ENCODE results near the gene MAST1. TPM values are rescaled to one million over a fixed set of nuclear protein-coding genes. Genes with fewer than 3 reads are reported as not detected.

The MAST1 gene
- total RNA-seq, 1 donor from 2014 or later, result 0.88 TPM

- no peaks in the 10 kb centered on the region for H3K36me3 ChIP-seq (ENCODE audit: control insufficient read depth, insufficient read depth, low read length)
- H3K4me3 ChIP-seq (ENCODE audit: low read depth, low read length), result peak overlapping the region; percentile 35
- TF ChIP-seq CTCF (IDR thresholded peaks at IDR 0.05; ENCODE audit: insufficient read depth, low read length, poor library complexity, severe bottlenecking), result no peak
- H3K27me3 ChIP-seq (ENCODE audit: control insufficient read depth, insufficient read depth, low read length), result peaks cover 75% of the 10 kb centered on the region
- no peak for DNase-seq (ENCODE audit: low read depth)
Measured at GRCh38 chr19:12838886-12839756, 806 bp downstream of the MAST1 start.

- H3K4me3 ChIP-seq (ENCODE audit: low read depth, low read length), result peak overlapping the region; percentile 18
- H3K36me3 ChIP-seq (ENCODE audit: control insufficient read depth, insufficient read depth, low read length), result no peaks in the 10 kb centered on the region
- no peak for TF ChIP-seq CTCF (IDR thresholded peaks at IDR 0.05; ENCODE audit: insufficient read depth, low read length, poor library complexity, severe bottlenecking)
- no peak for DNase-seq (ENCODE audit: low read depth)
- peaks cover 63% of the 10 kb centered on the region for H3K27me3 ChIP-seq (ENCODE audit: control insufficient read depth, insufficient read depth, low read length)
Measured at GRCh38 chr19:12840091-12841079, 2.1 kb downstream of the MAST1 start.

- H3K36me3 ChIP-seq (ENCODE audit: control insufficient read depth, insufficient read depth, low read length), result no peaks in the 10 kb centered on the region
- H3K27me3 ChIP-seq (ENCODE audit: control insufficient read depth, insufficient read depth, low read length), result peaks cover 56% of the 10 kb centered on the region
- no peak for TF ChIP-seq CTCF (IDR thresholded peaks at IDR 0.05; ENCODE audit: insufficient read depth, low read length, poor library complexity, severe bottlenecking)
- DNase-seq (ENCODE audit: low read depth), result no peak
- H3K4me3 ChIP-seq (ENCODE audit: low read depth, low read length), result peak overlapping the region; percentile 18
Measured at GRCh38 chr19:12841094-12841493, 2.8 kb downstream of the MAST1 start.

GRCh38 chr19:12842511-12842910 is 4.2 kb downstream of the MAST1 start:
- Histone ChIP-seq H3K27me3 (ENCODE audit: control insufficient read depth, insufficient read depth, low read length) (peaks cover 51% of the 10 kb centered on the region), H3K4me3 (ENCODE audit: low read depth, low read length) (no peak overlapping the region), H3K36me3 (ENCODE audit: control insufficient read depth, insufficient read depth, low read length) (no peaks in the 10 kb centered on the region)
- no peak for DNase-seq (ENCODE audit: low read depth)
- TF ChIP-seq CTCF (IDR thresholded peaks at IDR 0.05; ENCODE audit: insufficient read depth, low read length, poor library complexity, severe bottlenecking), result no peak

GRCh38 chr19:12843328-12843727 is 5.0 kb downstream of the MAST1 start:
- no peak for TF ChIP-seq CTCF (IDR thresholded peaks at IDR 0.05; ENCODE audit: insufficient read depth, low read length, poor library complexity, severe bottlenecking)
- Histone ChIP-seq H3K27me3 (ENCODE audit: control insufficient read depth, insufficient read depth, low read length) (peaks cover 46% of the 10 kb centered on the region), H3K36me3 (ENCODE audit: control insufficient read depth, insufficient read depth, low read length) (no peaks in the 10 kb centered on the region), H3K4me3 (ENCODE audit: low read depth, low read length) (no peak overlapping the region)
- DNase-seq (ENCODE audit: low read depth), result no peak

All from kidney epithelial cell (primary cell).